ENCODE results near the gene SFTPA1. TPM values are rescaled to one million over a fixed set of nuclear protein-coding genes. Genes with fewer than 3 reads are reported as not detected.
"Not testable (repeated sequence)": the region's sequence is repeated elsewhere in the genome, so short reads cannot be mapped to it uniquely, and the experiment has no call there.

The SFTPA1 gene
- total RNA-seq, 1 donor from 2014 or later = not detected

GRCh38 chr10:79627075-79627474 is 16.3 kb downstream of the SFTPA1 start:
- no peak for TF ChIP-seq CTCF (IDR thresholded peaks at IDR 0.05; ENCODE audit: insufficient read depth, low read length, severe bottlenecking)
- Histone ChIP-seq H3K36me3 (ENCODE audit: control insufficient read depth, insufficient read depth, low read length) (no peaks in the 10 kb centered on the region), H3K27me3 (ENCODE audit: control insufficient read depth, insufficient read depth, low read length) (peaks cover 1% of the 10 kb centered on the region), H3K4me3 (ENCODE audit: low read depth, low read length) (no peak overlapping the region)
- DNase-seq (ENCODE audit: low read depth) (no peak), FAIRE-seq (no peak)

GRCh38 chr10:79628083-79628482 is 17.3 kb downstream of the SFTPA1 start:
- Histone ChIP-seq H3K36me3 (ENCODE audit: control insufficient read depth, insufficient read depth, low read length) (no peaks in the 10 kb centered on the region), H3K27me3 (ENCODE audit: control insufficient read depth, insufficient read depth, low read length) (peaks cover 1% of the 10 kb centered on the region), H3K4me3 (ENCODE audit: low read depth, low read length) (no peak overlapping the region)
- no peak for TF ChIP-seq CTCF (IDR thresholded peaks at IDR 0.05; ENCODE audit: insufficient read depth, low read length, severe bottlenecking)
- FAIRE-seq = no peak
- no peak for DNase-seq (ENCODE audit: low read depth)

GRCh38 chr10:79628988-79629954 is 18.5 kb downstream of the SFTPA1 start:
- Histone ChIP-seq H3K36me3 (ENCODE audit: control insufficient read depth, insufficient read depth, low read length) (no peaks in the 10 kb centered on the region), H3K27me3 (ENCODE audit: control insufficient read depth, insufficient read depth, low read length) (peaks cover 1% of the 10 kb centered on the region), H3K4me3 (ENCODE audit: low read depth, low read length) (no peak overlapping the region)
- TF ChIP-seq CTCF (IDR thresholded peaks at IDR 0.05; ENCODE audit: insufficient read depth, low read length, severe bottlenecking) = no peak
- FAIRE-seq (no peak), DNase-seq (ENCODE audit: low read depth) (no peak)

GRCh38 chr10:79629955-79630327 is 19.2 kb downstream of the SFTPA1 start:
- no peak overlapping the region for H3K4me3 ChIP-seq (ENCODE audit: low read depth, low read length)
- H3K36me3 ChIP-seq (ENCODE audit: control insufficient read depth, insufficient read depth, low read length) = no peaks in the 10 kb centered on the region
- no peak for DNase-seq (ENCODE audit: low read depth)
- no peak for FAIRE-seq
- no peak for TF ChIP-seq CTCF (IDR thresholded peaks at IDR 0.05; ENCODE audit: insufficient read depth, low read length, severe bottlenecking)
- peaks cover 1% of the 10 kb centered on the region for H3K27me3 ChIP-seq (ENCODE audit: control insufficient read depth, insufficient read depth, low read length)

- not testable (repeated sequence) for H3K4me3 ChIP-seq (ENCODE audit: low read depth, low read length); H3K36me3 ChIP-seq (ENCODE audit: control insufficient read depth, insufficient read depth, low read length); H3K27me3 ChIP-seq (ENCODE audit: control insufficient read depth, insufficient read depth, low read length); FAIRE-seq
- peak; percentile 27 for DNase-seq (ENCODE audit: low read depth)
Measured at GRCh38 chr10:79636654-79637199, 26.0 kb downstream of the SFTPA1 start.

GRCh38 chr10:79638318-79638717 is 27.6 kb downstream of the SFTPA1 start:
- TF ChIP-seq CTCF (IDR thresholded peaks at IDR 0.05; ENCODE audit: insufficient read depth, low read length, severe bottlenecking) = no peak
- no peak overlapping the region for H3K4me3 ChIP-seq (ENCODE audit: low read depth, low read length)
- H3K36me3 ChIP-seq (ENCODE audit: control insufficient read depth, insufficient read depth, low read length) = no peaks in the 10 kb centered on the region
- DNase-seq (ENCODE audit: low read depth) (no peak), FAIRE-seq (no peak)
- H3K27me3 ChIP-seq (ENCODE audit: control insufficient read depth, insufficient read depth, low read length) = no peaks in the 10 kb centered on the region

- H3K4me3 ChIP-seq (ENCODE audit: low read depth, low read length); DNase-seq (ENCODE audit: low read depth); H3K36me3 ChIP-seq (ENCODE audit: control insufficient read depth, insufficient read depth, low read length); FAIRE-seq; H3K27me3 ChIP-seq (ENCODE audit: control insufficient read depth, insufficient read depth, low read length): not testable (repeated sequence)
Measured at GRCh38 chr10:79652695-79653094, 42.0 kb downstream of the SFTPA1 start.

- H3K36me3 ChIP-seq (ENCODE audit: control insufficient read depth, insufficient read depth, low read length); H3K4me3 ChIP-seq (ENCODE audit: low read depth, low read length); DNase-seq (ENCODE audit: low read depth); H3K27me3 ChIP-seq (ENCODE audit: control insufficient read depth, insufficient read depth, low read length); FAIRE-seq: not testable (repeated sequence)
Measured at GRCh38 chr10:79663287-79663686, 52.5 kb downstream of the SFTPA1 start.

- not testable (repeated sequence) for H3K27me3 ChIP-seq (ENCODE audit: control insufficient read depth, insufficient read depth, low read length); DNase-seq (ENCODE audit: low read depth); H3K36me3 ChIP-seq (ENCODE audit: control insufficient read depth, insufficient read depth, low read length); FAIRE-seq; H3K4me3 ChIP-seq (ENCODE audit: low read depth, low read length)
Measured at GRCh38 chr10:79664686-79665085, 53.9 kb downstream of the SFTPA1 start.

All from bronchial epithelial cell (primary cell).